Daoy (cell line): ENCODE measurements around the gene GFRAL. TPM values are rescaled to one million over a fixed set of nuclear protein-coding genes. Genes with fewer than 3 reads are reported as not detected.
A peak's percentile ranks its signal among the peaks of the same experiment; 100 is the strongest.
"Not testable (repeated sequence)": the region's sequence is repeated elsewhere in the genome, so short reads cannot be mapped to it uniquely, and the experiment has no call there.

Experiments
- DNase-seq: peaks from one replicate; pipeline ENCODE4 v3.0.0-alpha.2; 2015; ENCODE audit warnings: low read depth
- total RNA-seq: library from RNA; depleted of rRNA; stranded (reverse); fragments of >200 nt; shearing (Covaris generic); gene quantifications from 2 replicates; pipeline ENCODE4 v1.2.3, GENCODE V29; 2014; rRNA removed

Gene GFRAL, protein sequence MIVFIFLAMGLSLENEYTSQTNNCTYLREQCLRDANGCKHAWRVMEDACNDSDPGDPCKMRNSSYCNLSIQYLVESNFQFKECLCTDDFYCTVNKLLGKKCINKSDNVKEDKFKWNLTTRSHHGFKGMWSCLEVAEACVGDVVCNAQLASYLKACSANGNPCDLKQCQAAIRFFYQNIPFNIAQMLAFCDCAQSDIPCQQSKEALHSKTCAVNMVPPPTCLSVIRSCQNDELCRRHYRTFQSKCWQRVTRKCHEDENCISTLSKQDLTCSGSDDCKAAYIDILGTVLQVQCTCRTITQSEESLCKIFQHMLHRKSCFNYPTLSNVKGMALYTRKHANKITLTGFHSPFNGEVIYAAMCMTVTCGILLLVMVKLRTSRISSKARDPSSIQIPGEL
- total RNA-seq: not detected in 2 replicates

DNA sequence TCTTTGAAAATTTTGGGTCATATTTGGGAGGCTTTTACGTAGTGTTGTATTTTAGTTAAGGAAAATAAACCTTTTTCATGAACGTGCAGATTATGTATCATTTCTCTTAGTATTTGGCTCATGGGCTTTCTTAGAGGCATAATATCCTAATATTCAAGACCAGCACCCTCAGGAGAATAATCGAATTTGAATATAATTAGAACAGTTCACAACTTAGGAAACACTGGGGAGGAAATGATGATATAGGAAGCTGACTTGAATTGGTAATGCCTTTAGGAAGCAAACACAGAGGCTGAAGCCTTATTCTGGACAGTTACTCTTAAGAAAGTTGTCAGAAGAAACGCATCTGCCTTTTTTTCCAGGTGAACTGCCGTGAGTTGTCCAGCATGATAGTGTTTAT, at the start of gene GFRAL:
GFRAL (plus strand) TSS at position 301 of the 400 bp plus-strand sequence; CDS start at position 387, 86 bp downstream.
- no peak for DNase-seq

DNA sequence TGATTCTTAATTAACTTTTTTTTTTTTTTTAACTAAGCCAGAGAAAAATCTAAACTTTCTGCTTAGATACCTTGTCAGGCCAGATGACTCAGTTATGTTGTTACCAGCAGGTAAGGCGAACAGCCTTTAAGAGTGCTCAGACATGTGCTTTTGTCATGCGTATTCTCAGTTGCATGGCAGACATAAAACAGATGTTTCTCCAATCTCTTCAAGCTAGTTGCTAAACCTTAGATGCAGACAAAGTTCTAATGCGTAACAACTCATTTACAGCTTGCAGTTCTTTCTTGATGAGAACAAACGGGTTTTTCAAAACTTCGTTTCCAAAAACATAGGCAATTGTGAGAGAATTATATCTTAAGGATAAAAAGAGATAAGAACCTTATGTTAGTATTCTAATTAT, 49.6 kb upstream of the GFRAL start:
- DNase-seq: no peak

DNA sequence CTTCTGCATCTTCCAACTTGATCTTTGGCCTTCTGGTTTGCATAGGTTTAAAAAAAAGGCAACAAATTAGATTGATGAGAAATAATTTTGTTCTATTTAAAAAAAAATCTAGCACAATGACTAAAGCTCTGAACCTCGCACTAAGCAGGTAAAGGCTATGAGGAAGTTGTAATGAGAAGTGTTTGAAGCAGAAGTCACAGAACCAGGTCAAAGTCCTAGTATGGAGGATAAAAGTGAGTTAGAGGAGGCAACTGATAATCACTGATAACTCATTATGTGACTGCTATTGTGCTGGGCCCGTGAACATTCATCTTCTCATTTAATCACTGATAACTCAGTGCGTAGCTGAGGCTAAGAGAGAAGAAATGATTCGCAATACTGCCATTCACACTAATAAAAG, 46.1 kb upstream of the GFRAL start:
- DNase-seq: no peak

DNA sequence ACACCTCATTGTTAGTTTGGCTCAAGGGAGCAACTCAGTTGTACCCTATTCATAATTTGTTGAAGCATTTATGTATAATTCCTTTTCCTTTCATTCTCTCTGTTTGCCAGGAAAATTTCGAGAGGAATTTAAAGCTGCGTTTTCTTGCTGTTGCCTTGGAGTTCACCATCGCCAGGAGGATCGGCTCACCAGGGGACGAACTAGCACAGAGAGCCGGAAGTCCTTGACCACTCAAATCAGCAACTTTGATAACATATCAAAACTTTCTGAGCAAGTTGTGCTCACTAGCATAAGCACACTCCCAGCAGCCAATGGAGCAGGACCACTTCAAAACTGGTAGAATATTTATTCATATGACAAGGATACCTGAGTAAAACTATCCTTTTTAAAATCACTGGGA, 45.2 kb upstream of the GFRAL start:
- no peak for DNase-seq

DNA sequence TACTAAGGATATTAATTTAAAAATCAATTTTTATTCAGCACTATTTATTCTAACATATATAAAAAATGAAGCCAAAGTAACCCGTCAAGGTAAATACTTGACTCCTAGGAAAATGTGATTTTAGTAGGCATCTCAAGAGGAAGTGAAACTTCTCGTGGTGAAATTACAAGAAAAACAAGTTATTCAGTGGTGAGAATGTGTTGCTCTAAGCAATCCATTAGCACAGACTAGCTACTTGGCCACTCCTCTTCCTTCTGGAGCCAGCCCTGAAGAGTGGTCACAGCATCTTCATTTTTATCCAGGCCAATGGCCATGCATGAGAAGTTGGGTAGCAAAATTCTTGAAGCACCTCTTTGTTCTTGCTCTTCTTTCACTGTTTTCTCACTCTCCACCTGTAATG, 40.4 kb upstream of the GFRAL start:
- no peak for DNase-seq

DNA sequence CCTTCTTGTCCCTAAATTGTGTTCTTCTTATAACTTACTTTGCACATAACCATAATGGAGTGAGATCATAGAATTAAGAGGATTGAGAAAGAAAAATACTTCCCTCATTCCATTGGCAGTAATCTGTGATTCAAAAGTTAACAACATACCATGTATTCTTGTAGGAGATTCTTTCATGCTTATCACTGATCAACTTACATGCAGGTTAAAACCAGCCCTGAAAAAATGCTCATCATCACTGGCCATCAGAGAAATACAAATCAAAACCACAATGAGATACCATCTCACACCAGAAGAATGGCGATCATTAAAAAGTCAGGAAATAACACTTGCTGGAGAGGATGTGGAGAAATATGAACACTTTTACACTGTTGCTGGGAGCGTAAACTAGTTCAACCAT, 36.5 kb upstream of the GFRAL start:
- DNase-seq: no peak

DNA sequence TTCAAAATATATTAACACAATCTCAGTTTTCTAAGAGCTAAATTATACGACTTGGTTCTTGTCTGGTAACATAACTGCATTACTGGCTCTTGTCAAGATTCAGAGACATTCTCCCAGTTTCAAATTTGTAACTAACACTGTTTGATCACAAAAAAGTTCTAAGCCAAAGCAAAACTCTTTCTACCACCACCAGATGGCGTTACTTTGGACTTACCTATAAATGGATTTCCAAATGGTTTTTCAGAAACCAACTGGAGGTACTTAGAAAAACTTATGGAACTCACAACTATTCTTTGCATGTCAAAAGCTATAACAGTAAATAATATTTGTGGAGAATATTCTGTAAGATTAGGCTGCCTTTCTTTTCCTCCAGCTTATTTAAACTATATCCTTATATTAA, 34.2 kb upstream of the GFRAL start:
- peak; percentile 4 for DNase-seq

DNA sequence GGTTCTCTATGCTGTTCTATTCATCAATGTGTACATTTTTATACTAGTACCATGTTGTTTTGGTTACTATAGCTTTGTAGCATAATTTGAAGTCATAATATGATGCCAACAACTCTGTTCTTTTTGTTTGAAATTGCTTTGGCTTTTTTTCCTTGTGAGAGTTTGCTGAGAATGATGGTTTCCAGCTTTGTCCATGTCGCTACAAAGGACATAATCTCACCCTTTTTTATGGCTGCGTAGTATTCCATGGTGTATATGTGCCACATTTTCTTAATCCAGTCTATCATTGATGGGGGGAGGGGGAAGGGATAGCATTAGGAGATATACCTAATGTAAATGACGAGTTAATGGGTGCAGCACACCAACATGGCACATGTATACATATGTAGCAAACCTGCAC, 30.1 kb upstream of the GFRAL start:
- DNase-seq: not testable (repeated sequence)

DNA sequence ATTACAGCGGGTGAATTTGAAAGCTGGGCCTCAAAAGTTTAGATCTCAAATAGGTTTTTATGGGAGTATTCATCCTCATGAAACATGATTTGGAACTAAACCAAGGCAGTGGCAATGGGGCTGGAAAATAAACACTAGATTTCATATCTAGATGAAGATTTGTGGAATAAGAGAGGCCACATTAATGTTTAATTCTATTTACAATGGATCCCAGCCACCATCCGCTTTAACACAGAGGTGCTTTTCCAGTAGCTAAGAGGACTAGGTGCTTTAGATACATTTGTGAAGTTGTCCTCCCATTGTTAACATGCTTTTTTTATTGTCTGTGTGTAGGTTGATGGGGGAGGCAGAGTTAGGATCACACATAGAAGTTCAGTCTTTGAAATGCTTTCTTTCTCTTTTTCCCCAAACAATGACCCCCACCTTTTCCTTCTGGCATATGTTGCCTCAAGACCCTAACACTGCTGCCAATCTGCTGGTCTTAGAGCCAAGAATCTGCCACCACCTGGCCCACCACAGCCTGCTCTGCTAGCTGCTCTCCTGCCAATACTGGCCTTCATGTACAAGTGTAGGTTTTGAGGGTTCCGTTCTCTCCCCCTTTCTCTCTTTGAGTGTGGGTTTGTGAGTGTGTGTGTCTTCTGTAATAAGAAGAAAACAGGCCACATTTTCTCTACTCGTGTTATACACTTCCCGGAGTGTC, 27.8 kb upstream of the GFRAL start:
- no peak for DNase-seq

DNA sequence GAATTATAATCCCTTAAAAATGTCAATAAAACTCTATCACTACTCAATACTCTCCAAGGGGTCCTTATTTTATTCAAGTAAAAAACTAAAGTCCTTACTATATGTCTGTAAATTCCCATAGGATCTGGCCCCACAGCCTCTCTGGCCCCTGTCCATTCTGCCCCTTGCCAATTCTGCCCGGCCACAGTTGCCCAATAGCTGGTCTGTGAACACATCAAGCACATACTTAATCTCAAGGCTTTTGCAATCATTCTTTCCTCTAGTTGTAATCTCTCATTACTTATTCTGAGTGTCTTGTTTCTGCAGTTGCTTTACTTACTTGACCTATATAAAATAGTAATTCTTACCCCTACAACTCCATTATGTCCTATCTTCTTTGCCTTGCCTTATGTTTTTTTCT, 22.5 kb upstream of the GFRAL start:
- DNase-seq: no peak

DNA sequence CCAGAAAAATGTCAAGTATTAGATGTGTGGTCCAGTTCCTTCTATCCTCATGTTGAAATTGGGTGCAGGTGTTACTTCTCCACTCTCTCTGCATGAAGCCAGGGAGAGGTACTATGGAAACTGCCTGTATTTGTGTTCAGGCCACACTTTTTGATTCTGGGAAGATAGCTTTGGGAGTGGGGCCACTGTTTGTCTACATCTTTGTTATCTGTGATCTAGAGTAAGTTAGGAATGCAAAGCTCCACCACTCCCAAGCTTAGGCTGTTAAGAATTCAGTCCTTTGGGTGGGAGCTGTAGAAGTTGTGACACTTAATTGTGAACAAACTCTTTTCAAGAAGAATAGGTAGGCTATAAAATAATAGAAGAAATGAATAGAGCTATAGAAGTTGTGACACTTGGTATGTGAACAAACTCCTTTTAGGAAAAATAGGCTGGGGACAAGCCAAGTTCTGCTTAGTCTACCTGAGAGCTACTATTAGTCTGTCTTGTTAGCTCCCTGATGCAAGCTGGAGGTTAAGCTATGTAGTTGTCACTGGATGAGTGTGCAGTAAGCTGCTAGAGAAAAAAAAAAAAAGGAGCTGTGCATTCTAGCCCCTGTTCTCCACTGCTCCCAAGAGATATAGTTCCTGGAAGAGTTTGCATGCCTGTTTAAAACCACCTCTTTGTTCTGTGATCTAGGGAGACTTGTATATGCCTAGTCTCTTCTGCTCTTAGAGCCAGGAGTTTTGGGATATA, 7.1 kb upstream of the GFRAL start:
- DNase-seq: no peak

DNA sequence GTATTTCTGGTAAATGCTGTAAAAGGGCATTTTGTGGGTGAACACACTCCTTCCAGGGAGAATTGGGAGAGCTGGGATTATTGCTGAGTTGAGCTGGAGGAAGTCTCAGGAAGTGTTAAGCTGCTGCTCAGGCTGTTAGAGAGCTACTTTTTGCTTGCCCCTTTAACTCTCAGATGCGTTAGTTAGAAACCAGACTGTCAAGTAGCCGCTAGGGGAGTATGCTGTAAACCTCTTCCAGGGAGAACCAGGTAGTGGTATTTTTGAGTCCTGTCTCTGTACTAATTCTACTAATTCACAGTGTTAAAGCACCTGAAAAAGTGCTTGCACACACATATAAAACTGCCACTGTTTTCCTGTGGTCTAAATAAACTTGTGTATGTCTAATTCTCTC, 6.6 kb upstream of the GFRAL start:
- DNase-seq: no peak

DNA sequence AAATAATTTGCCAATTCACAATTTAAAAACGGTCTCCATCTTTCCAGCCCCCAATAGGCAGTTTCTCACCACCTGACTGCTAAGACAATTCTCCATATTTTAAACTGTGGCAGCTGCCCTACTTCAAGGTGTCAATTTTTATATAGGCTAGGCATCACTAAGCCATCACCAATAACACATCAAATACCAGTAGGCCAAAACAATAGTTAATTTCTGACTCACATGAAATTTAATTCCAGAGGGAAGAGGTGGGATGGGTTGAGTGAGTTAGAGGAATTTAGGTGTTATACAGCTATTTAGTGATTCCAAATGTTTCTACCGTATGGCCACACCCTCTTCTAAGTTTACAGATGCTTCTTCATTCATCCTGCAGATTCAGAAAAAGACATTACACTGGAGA, 49.9 kb downstream of the GFRAL start:
- no peak for DNase-seq

DNA sequence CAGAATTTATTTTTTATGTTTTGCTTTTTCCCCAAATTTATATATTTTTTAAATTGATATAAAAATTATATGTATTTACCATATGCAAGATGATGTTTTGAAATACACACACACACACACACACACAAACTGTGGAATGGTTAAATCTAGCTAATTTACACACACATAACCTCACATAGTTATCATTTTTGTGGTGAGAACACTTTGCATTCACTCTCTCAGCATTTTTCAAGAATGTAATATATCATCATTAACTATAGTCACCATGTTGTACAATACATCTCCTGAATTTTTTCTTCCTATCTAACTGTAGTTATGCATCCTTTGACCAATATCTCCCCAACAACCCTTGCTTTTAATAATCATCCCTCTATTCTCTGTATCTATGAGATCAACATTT, 52.2 kb downstream of the GFRAL start:
- no peak for DNase-seq

DNA sequence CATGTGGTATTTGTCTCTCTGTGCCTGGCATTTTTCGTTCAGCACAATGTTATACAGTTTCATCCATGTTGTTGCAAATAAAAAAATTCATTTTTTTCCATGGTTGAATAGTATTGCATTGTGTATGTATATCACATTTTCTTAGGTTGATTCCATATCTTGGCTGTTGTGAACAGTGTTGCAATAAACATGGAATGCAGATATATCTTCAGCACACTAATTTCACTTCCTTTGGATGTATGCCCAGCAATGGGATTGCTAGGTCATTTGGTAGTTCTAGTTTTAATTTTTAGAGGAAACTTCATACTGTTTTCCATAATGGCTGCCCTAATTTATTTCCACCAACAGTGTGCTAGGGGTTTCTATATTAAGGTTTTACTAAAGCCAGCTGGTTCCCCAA, 52.6 kb downstream of the GFRAL start:
- no peak for DNase-seq

DNA sequence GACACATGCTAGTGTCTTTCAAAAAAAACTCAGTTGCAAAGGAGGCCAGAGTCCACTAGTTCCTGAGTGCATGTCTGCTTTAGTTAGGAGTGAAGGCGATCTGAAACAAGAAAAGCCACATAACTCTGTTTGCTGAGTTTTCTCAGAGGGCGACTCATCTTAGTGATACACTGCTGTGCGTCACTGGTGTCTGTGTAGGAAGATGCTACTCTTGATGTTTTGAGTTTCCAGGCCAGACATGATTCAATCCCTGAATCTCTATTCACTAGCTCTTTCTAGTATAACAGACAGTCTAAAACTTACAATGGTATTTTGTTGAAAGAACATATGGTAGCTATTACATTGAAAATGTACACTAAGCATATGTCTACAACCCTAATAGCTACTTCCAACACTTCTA, 60.9 kb downstream of the GFRAL start:
- DNase-seq: no peak

DNA sequence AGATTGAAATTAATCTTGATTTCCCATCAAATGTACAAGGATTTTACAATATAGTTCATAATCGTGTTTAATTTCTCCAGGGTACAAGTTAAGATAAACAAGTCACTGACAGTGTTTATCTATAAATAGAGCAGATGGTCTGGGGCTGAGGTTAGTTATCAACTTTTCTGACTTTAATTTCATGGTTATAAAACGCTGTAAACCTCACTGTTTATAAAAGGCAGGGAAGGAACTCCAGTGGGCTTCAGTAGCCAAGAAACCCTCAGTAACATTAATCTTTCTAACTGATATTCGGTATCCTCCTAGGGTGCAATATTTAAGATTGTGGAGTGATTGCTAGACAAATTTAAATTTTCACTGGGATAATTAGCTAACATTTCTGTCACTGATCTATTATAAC, 68.6 kb downstream of the GFRAL start:
- DNase-seq: no peak

DNA sequence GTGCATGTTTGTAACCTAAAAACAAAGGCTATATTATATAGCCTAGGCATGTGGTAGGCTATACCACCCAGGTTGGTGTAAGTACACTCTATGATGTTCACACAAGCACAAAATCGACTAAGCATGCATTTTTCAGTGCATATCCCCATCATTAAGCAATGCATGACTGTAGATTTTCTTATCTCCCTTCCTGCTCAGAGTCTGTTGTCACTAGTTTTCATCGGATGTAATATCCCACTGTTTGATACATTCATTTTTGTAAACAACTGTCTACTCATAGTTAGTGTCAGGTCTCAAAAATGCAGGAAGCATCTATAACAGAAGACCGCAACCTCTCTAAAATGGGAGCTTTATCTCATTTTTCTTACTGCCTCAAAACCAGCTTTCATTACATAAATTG, 70.7 kb downstream of the GFRAL start:
- DNase-seq: no peak

DNA sequence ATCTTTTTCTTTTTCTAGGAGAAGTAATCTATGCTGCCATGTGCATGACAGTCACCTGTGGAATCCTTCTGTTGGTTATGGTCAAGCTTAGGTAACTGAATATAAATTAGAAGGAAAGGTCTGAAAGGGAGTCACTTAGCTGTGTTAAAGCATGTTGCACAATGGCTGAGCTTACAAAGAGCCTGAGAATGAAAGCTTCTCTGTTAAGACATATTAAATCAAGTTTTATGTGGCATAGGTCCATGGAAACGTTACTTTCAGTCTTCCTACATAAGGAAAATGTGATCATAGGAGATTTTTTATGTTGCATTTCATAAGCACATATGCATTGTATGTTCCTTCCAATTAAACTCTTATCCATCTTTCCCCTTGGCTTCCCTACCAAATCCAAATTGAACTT, 72.1 kb downstream of the GFRAL start:
- DNase-seq: no peak

DNA sequence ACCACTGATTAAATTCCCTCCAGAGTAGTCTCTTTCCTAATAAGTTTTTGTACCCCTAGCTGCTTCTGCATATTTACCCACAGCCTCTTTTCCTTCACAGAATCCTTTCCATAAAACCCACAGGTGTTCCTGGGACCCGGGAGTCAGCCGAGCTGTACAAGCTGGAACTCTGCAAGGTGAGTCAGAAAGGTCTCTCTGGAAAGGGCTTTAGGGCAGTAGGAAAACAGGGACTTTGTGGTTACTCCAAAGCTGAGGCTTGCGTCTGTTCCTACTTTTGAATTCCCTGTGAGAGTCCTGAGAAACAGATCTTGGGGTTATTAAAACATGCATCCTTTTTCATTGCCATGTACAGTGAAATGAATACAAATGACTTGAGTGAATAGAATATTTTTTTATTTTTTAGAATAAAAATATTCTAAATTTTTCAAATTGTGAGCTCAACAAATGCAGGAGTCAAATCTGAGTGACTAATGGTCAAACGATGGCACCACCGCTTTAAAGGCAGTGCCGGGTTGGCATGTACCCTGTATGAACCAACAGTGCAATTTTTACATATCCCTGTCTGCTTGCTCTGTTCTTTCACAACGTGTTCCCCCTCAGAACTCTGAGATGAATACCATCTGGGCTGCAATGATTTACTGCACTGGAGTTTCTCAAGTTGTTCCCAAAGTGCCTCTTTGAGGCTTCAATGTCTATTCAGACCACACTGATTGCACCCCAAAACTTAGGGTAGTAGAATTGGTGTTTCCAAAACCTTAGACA, 78.4 kb downstream of the GFRAL start:
- no peak for DNase-seq

DNA sequence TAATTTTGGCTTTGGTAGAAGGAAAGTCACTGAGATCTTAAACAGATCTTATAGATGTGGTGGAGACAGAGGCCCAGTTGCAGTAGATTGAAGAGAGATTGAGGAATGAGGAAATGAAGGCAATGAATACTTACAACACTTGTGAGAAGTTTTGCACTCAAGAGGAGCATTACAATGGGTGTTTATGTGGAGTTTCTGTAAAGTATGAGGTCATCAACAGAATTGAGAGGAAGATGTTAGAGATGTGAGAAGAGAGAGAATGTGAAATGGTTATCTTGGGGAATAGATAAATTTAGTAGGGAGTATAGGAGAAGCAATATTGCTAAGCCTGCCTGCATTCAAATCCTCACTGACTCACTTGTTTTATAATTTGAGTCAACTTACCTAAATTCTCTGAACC, 83.4 kb downstream of the GFRAL start:
- no peak for DNase-seq

DNA sequence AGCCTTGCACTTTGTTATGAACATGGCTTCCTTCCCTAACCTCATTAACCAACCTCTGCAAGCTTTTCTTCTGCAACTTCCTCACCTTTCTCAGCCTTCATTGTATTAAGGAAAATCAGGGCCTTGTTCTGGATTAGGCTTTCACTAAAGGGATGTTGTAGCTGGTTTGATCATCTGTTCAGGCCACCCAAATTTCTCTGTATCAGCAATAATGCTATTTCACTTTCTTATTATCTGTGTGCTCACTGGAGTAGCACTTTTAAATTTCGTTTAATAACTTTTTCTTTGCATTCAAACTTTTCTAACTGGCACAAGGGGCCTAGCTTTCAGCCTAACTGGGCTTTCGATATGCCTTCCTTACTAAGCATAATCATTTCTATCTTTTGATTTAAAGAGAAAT, 96.7 kb downstream of the GFRAL start:
- DNase-seq: no peak
